A549 treated with Mapracorat at 1 μM for 4 hours (cell line): ENCODE data around the gene STARD9. TPM values are rescaled to one million over a fixed set of nuclear protein-coding genes. Genes with fewer than 3 reads are reported as not detected.

Experiments used
- total RNA-seq: library from RNA; stranded (reverse); fragments of 200-300 nt; extraction: Qiagen RNA extraction; gene quantifications from 5 replicates; pipeline ENCODE4 v1.2.3, GENCODE V29; 2022

STARD9 gene
- 1.6 to 2.1 TPM (median 1.9 TPM) in 5 replicates for total RNA-seq

DNA sequence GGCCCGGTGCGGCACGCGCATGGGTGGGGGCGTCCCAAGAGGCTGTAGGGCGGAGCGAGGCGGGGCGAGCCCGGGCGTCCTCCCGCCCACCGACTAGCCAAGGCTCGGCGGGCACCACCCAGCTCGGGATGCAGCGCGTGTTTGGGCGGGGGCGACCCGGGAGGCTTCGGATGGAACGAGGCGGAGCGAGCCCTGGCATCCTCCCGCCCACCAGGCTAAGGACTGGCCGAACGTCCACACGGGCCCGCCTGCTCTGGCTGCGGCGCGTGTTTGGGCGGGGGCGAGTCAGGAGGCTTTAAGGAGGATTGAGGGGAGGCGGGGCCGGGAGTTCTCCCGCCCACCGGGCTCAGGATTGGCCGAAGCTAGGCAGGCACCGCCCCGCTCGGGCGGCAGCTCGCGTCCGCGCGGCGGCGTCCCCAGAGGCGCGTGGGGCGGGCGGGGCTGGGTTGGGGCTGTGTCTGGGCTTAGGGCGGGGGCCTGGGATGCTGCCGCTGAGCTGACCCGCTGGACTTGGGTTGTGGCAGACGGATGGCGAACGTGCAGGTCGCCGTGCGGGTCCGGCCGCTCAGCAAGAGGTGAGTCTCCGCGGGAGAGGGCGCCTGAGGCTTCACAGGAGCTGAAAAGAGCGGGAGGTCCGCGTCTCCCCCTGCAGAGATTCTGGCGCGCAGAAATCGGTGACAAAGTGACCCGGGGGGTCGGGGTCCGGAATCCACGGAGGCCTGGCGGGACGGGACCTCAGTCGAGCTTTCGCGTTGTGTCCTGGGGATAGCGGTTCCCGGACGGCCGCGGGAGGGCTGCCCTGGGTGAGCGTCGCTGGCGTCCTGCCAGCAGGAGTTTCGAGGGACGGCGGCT lies at the start of gene STARD9:
Gene STARD9 (plus strand): TSS at position 419 of the 852 bp plus-strand sequence. CDS start 110 bp downstream, at position 529.

GRCh38 chr15:42548249-42549031 lies 27.0 kb upstream of the STARD9 start, which contains the start of the genes HAUS2 and LRRC57:
Gene HAUS2 (plus strand): TSS chr15:42548838. CDS start chr15:42548873, 35 bp downstream.
Gene LRRC57 (minus strand): TSS chr15:42548793. CDS start chr15:42548434, 359 bp downstream.

GRCh38 chr15:42736793-42737528 lies 161.6 kb downstream of the STARD9 start, which contains the start of gene CDAN1:
Gene CDAN1 (minus strand): TSS chr15:42737128. CDS start chr15:42737102, 26 bp downstream.

Other genes with a start within 250 kb of the STARD9 start
- 0.21 to 0.40 TPM (median 0.27 TPM) in 5 replicates for gene CAPN3, start 216.1 kb upstream of the STARD9 start, total RNA-seq
- 7.2 to 11.2 TPM (median 10.2 TPM) in 5 replicates for gene ZNF106, start 84.5 kb upstream of the STARD9 start, total RNA-seq
- 15.8 to 40.2 TPM (median 16.1 TPM) in 5 replicates for gene SNAP23, start 80.0 kb upstream of the STARD9 start, total RNA-seq
- gene LRRC57, start 26.8 kb upstream of the STARD9 start, total RNA-seq: 9.2 to 13.0 TPM (median 11.5 TPM) in 5 replicates
- gene HAUS2, start 26.8 kb upstream of the STARD9 start, total RNA-seq: 18.1 to 22.3 TPM (median 21.0 TPM) in 5 replicates
- gene CDAN1, start 161.5 kb downstream of the STARD9 start, total RNA-seq: 4.2 to 8.5 TPM (median 5.8 TPM) in 5 replicates